ENCODE results near the gene PALLD.

DNA sequence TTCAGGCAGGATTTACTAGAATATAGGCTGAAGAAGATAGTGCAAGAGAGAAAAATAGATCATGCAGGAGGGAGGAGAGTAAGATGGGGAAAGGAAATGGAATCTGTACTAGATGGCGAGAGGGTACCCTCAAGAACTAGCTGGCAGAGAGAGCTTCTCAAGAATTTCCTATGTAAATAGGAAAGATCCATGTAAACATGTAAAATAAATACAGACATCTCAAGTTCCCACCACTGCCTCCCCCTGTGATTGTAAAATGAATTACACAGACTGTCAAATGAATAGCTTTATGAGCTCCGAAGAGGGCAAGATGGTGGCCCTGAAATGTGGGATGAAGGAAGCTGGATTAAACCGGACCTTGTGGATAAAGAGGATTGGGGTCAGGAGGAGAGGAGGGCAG, 178.0 kb downstream of the PALLD start:
- TF ChIP-seq NANOG (IDR thresholded peaks at IDR 0.05; ENCODE audit: insufficient read depth, low read depth, low read length, poor library complexity, severe bottlenecking) (no peak), SP1 (IDR thresholded peaks at IDR 0.05; ENCODE audit: low read depth, low read length) (no peak)

Measured in H1 (cell line).